Naive thymus-derived CD4-positive, alpha-beta T cell (primary cell): Measurements from ENCODE around the gene KAZN. TPM values are rescaled to one million over a fixed set of nuclear protein-coding genes. Genes with fewer than 3 reads are reported as not detected.

Experiments
- ATAC-seq: fragments of 150-1000 bp; cut with Tn5 transposase; 2 replicates; pipeline ENCODE4 v1.10.0; 2021; ENCODE audit warnings: mild to moderate bottlenecking, moderate library complexity
- CTCF ChIA-PET: fragments of 350-600 bp; sonication (Branson Sonifier 250); formaldehyde crosslinking; loops from one replicate; lab custom pipeline; 2021; ENCODE audit warnings: antibody characterized with exemption; lab: Charles Lee
- POLR2A ChIA-PET: fragments of 350-600 bp; sonication (Branson Sonifier 250); formaldehyde crosslinking; loops from one replicate; lab custom pipeline; 2021; ENCODE audit warnings: antibody characterized with exemption, inconsistent platforms; lab: Charles Lee
- DNase-seq, 9 donors: peaks; one replicate each; pipeline versions ENCODE4 v3.0.0 to v3.0.0-alpha.2; 2020 to 2022; ENCODE audit warnings: mixed read lengths in 1 of 9
- H3K27ac ChIP-seq: one replicate; pipeline ENCODE4 v1.7.0; 2013; ENCODE audit warnings: mild to moderate bottlenecking, low read depth, low read length, moderate library complexity
- H3K27me3 ChIP-seq, 2 donors: one replicate each; pipeline ENCODE4 v1.7.0; 2013; ENCODE audit warnings: low read length in 2 of 2, mild to moderate bottlenecking in 2 of 2, moderate library complexity in 2 of 2; ENCODE audit not compliant: control insufficient read depth in 2 of 2, insufficient read depth in 2 of 2
- H3K36me3 ChIP-seq, 3 experiments: 1 replicate in 2 of 3; 2 replicates in 1 of 3; pipeline ENCODE4 v1.7.0; 2013; ENCODE audit warnings: low read length in 3 of 3, mild to moderate bottlenecking in 3 of 3, moderate library complexity in 1 of 3; ENCODE audit not compliant: insufficient read depth in 3 of 3, control insufficient read depth in 2 of 3
- H3K4me1 ChIP-seq, 2 donors: one replicate each; pipeline ENCODE4 v1.7.0; 2013; ENCODE audit warnings: low read length in 2 of 2, mild to moderate bottlenecking in 2 of 2, moderate library complexity in 1 of 2; ENCODE audit not compliant: control insufficient read depth in 2 of 2, insufficient read depth in 2 of 2
- H3K4me3 ChIP-seq: 2 replicates; pipeline ENCODE4 v1.7.0; 2013; ENCODE audit warnings: mild to moderate bottlenecking, low read length
- H3K9me3 ChIP-seq, 3 experiments: 1 replicate in 2 of 3; 2 replicates in 1 of 3; pipeline ENCODE4 v1.7.0; 2013; ENCODE audit warnings: low read length in 3 of 3; ENCODE audit not compliant: control insufficient read depth in 2 of 3
- H3K27ac Mint-ChIP-seq, 9 donors: one replicate each; pipeline ENCODE4 v1.8.0; 2020 to 2022; ENCODE audit warnings: mixed read lengths in 9 of 9, mild to moderate bottlenecking in 8 of 9, moderate library complexity in 5 of 9, inconsistent platforms in 2 of 9
- H3K27me3 Mint-ChIP-seq, 5 donors: one replicate each; pipeline ENCODE4 v1.8.0; 2021 to 2022; ENCODE audit warnings: mixed read lengths in 5 of 5, mild to moderate bottlenecking in 1 of 5
- H3K36me3 Mint-ChIP-seq, 5 donors: one replicate each; pipeline ENCODE4 v1.8.0; 2020 to 2022; ENCODE audit warnings: mixed read lengths in 5 of 5, mild to moderate bottlenecking in 3 of 5, inconsistent platforms in 1 of 5
- H3K4me1 Mint-ChIP-seq, 7 donors: one replicate each; pipeline ENCODE4 v1.8.0; 2020 to 2022; ENCODE audit warnings: mixed read lengths in 7 of 7, mild to moderate bottlenecking in 3 of 7, inconsistent platforms in 1 of 7
- H3K4me3 Mint-ChIP-seq, 10 donors: one replicate each; pipeline ENCODE4 v1.8.0; 2020 to 2022; ENCODE audit warnings: mild to moderate bottlenecking in 10 of 10, mixed read lengths in 10 of 10, moderate library complexity in 6 of 10, inconsistent platforms in 2 of 10
- H3K9me3 Mint-ChIP-seq, 11 donors: one replicate each; pipeline ENCODE4 v1.8.0; 2020 to 2022; ENCODE audit warnings: mixed read lengths in 11 of 11, mild to moderate bottlenecking in 4 of 11, inconsistent platforms in 1 of 11, moderate library complexity in 1 of 11
- intact Hi-C, 2 donors: fragments of 100-400 bp; cut with micrococcal nuclease; formaldehyde crosslinking; loops; one replicate each; pipeline ENCODE4 v1.15.1; 2023
- polyA plus RNA-seq, 2 donors: library from polyadenylated mRNA; unstranded; fragments of 300-500 nt; fragmentation: Illumina TruSeq; gene quantifications; one replicate each; pipeline ENCODE4 v1.2.3, GENCODE V29; 2021
- total RNA-seq, 6 experiments: library from RNA in 5 of 6; stranded (reverse) in 5 of 6; gene quantifications; 1 replicate in 5 of 6; 2 replicates in 1 of 6; pipeline ENCODE4 v1.2.3 and lab custom pipeline; 2021 to 2026

Gene KAZN
- total and polyA plus RNA-seq, 7 experiments from 2014 or later, result 0.08 to 0.87 (median 0.30) TPM

DNA sequence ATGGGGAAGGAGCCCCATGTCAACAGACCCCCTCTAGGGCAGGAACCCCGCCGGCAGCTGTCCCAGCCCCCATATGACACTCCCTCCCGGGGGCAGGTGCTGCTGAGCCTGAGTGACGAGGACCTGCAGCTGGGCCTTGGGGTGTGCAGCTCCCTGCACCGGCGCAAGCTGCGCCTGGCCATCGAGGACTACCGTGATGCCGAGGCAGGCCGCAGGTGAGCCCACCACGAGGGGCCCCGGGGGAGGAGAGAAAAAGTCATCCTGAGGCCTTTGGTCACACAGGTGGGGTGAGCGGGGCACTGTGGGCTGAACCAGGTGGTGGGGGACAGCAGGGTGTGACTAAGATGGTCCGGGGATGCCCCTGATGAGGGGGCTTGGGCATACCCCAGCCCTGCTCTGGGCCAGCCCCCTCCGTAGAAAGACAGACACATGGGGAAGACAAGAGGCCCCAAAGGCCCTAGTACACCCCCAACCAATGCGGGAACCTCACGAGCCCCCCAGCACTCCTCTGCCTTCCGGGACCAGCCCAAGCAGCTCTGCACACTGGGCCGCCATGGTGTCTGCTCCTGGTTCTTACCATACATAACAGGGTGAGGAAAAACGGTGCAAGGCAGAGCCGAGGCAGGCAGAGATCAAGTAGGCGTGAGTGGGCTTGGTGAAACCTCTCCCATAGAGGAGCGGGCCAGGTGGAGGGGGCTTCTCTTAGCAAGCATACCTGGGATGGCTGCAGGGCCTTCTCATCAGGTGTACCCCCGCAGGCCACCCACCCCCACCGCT lies 496.4 kb downstream of the KAZN start:
- CTCF ChIA-PET, result no interaction called here

GRCh38 chr1:15095496-15095875 lies 497.0 kb downstream of the KAZN start:
- no peaks in the 10 kb centered on the region for H3K9me3 ChIP-seq
- H3K27ac Mint-ChIP-seq, result no peak overlapping the region
- H3K4me3 ChIP-seq, result no peak overlapping the region
- ChIA-PET CTCF (no interaction called here), POLR2A (no interaction called here)
- no peaks in the 10 kb centered on the region for H3K36me3 ChIP-seq
- no peak for DNase-seq
- peaks cover 0 to 12% (median 4%) of the 10 kb centered on the region in 7 donors for H3K4me1 Mint-ChIP-seq
- ATAC-seq, result no peak
- intact Hi-C loops, result no loop called here
- no peak overlapping the region for H3K27ac ChIP-seq
- H3K4me1 ChIP-seq, result peaks cover 0 to 3% of the 10 kb centered on the region in 2 donors
- no peaks in the 10 kb centered on the region for H3K27me3 ChIP-seq
- H3K36me3 Mint-ChIP-seq, result no peaks in the 10 kb centered on the region
- peaks cover 0 to 2% (median 0%) of the 10 kb centered on the region in 11 donors for H3K9me3 Mint-ChIP-seq
- H3K4me3 Mint-ChIP-seq, result no peak overlapping the region
- peaks cover 7 to 25% (median 17%) of the 10 kb centered on the region in 5 donors for H3K27me3 Mint-ChIP-seq

More for the DNA sequence above, 496.4 kb downstream of the KAZN start:
- POLR2A ChIA-PET, result no interaction called here
- peaks cover 0 to 2% (median 0%) of the 10 kb centered on the region in 11 donors for H3K9me3 Mint-ChIP-seq
- H3K4me3 Mint-ChIP-seq, result no peak overlapping the region
- Histone ChIP-seq H3K36me3 (no peaks in the 10 kb centered on the region), H3K4me1 (no peaks in the 10 kb centered on the region), H3K9me3 (no peaks in the 10 kb centered on the region), H3K27ac (no peak overlapping the region), H3K27me3 (no peaks in the 10 kb centered on the region), H3K4me3 (no peak overlapping the region)
- ATAC-seq (no peak), DNase-seq (no peak)
- peaks cover 0 to 11% (median 5%) of the 10 kb centered on the region in 7 donors for H3K4me1 Mint-ChIP-seq
- intact Hi-C loops, result no loop called here
- H3K36me3 Mint-ChIP-seq, result no peaks in the 10 kb centered on the region
- peaks cover 6 to 21% (median 11%) of the 10 kb centered on the region in 5 donors for H3K27me3 Mint-ChIP-seq
- H3K27ac Mint-ChIP-seq, result no peak overlapping the region

DNA sequence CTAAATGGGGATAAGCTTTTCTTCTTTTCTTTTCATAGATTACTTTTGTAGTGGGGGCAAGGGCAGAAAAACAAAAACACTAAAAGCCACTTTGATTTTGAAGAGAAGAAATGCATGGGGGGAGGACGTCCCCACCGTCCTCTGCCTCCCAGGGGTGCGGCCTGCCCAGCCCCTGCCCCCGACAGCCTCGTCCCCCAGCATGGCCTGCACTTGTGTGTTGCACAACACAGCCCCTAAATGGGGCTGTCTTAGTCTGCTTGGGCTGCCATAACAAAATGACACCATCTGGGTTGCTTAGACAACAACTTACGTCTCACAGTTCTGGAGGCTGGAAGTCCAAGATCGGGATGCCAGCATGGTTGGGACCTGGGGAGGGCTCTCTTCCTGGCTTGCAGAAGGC lies 497.8 kb downstream of the KAZN start:
- intact Hi-C loops, result no loop called here
- H3K9me3 Mint-ChIP-seq, result no peaks in the 10 kb centered on the region
- H3K36me3 Mint-ChIP-seq, result no peaks in the 10 kb centered on the region
- peaks cover 7 to 29% (median 25%) of the 10 kb centered on the region in 5 donors for H3K27me3 Mint-ChIP-seq
- H3K4me3 Mint-ChIP-seq, result no peak overlapping the region
- H3K27ac Mint-ChIP-seq, result no peak overlapping the region
- ChIA-PET POLR2A (no interaction called here), CTCF (no interaction called here)
- H3K4me1 Mint-ChIP-seq, result peaks cover 3 to 15% (median 10%) of the 10 kb centered on the region in 7 donors
- no peak for ATAC-seq
- Histone ChIP-seq H3K36me3 (no peaks in the 10 kb centered on the region), H3K4me1 (peaks cover 0 to 4% of the 10 kb centered on the region in 2 donors), H3K4me3 (no peak overlapping the region), H3K27me3 (no peaks in the 10 kb centered on the region), H3K27ac (no peak overlapping the region), H3K9me3 (no peaks in the 10 kb centered on the region)
- no peak for DNase-seq

GRCh38 chr1:15098176-15099125 lies 500.0 kb downstream of the KAZN start:
- no peak overlapping the region for H3K27ac Mint-ChIP-seq
- no peaks in the 10 kb centered on the region for H3K9me3 Mint-ChIP-seq
- CTCF ChIA-PET, result interaction anchor here (2.2 kb wide), 1 partner anchor 10 kb away, joined by 4 read pairs; no protein-coding TSS in a partner anchor
- Histone ChIP-seq H3K4me1 (peaks cover 0 to 4% of the 10 kb centered on the region in 2 donors), H3K36me3 (no peaks in the 10 kb centered on the region), H3K27ac (no peak overlapping the region), H3K9me3 (no peaks in the 10 kb centered on the region), H3K4me3 (no peak overlapping the region), H3K27me3 (no peaks in the 10 kb centered on the region)
- DNase-seq, result no peak
- peaks cover 11 to 37% (median 32%) of the 10 kb centered on the region in 5 donors for H3K27me3 Mint-ChIP-seq
- H3K4me1 Mint-ChIP-seq, result peaks cover 3 to 16% (median 13%) of the 10 kb centered on the region in 7 donors
- POLR2A ChIA-PET, result no interaction called here
- H3K4me3 Mint-ChIP-seq, result no peak overlapping the region
- H3K36me3 Mint-ChIP-seq, result no peaks in the 10 kb centered on the region
- ATAC-seq, result no peak
- intact Hi-C loops, result no loop called here

DNA sequence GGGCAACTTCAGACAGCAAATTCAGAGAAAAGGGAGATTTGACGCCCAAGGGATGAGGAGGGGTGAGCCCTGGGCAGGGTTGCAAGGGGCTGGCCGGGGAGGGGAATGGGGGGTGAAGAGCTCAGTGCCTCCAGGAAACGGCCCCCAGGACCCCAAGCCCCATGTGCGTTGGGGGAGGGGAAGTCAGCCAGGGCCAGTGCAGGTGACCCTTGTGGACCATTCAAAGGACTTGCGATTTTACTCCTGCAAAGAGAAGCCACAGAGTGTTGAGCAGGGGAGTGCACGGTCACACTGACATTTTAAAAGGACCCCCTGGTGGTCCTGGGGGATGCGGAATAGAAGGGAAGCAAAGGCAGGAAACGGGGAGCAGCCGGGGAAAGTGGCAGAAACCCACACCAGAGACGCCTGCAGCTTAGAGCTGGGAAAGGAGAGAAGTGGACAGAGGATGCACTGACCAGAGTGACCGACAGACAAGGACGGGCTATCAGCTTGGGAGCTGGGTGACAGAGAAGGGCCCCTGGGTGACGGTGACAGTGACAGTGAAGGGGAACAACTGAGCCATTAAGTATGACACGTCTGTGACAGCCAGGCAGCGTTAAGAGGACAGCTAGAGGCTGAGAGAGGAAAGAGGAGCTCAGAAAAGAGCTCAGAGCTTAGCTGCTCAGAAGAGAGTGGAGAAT lies 501.1 kb downstream of the KAZN start:
- no peaks in the 10 kb centered on the region for H3K9me3 ChIP-seq
- no peaks in the 10 kb centered on the region for H3K27me3 ChIP-seq
- ChIA-PET CTCF (interaction anchor here (0.8 to 2.2 kb wide), 2 partner anchors 10 to 11 kb away, joined by 3 to 4 read pairs; no protein-coding TSS in a partner anchor), POLR2A (no interaction called here)
- Mint-ChIP-seq H3K36me3 (no peaks in the 10 kb centered on the region), H3K4me3 (peak overlapping the region in 1 of 10 donors; percentile 37), H3K9me3 (peaks cover 0 to 1% (median 0%) of the 10 kb centered on the region in 11 donors), H3K4me1 (peaks cover 3 to 16% (median 13%) of the 10 kb centered on the region in 7 donors), H3K27ac (no peak overlapping the region), H3K27me3 (peaks cover 11 to 39% (median 31%) of the 10 kb centered on the region in 5 donors)
- H3K27ac ChIP-seq, result no peak overlapping the region
- no peak for ATAC-seq
- intact Hi-C loops, result no loop called here
- DNase-seq, result no peak
- H3K4me3 ChIP-seq, result no peak overlapping the region
- peaks cover 0 to 4% of the 10 kb centered on the region in 2 donors for H3K4me1 ChIP-seq
- H3K36me3 ChIP-seq, result no peaks in the 10 kb centered on the region
